Ovary (tissue), 9 donors: Measurements from ENCODE around the gene RDX. TPM values are rescaled to one million over a fixed set of nuclear protein-coding genes. Genes with fewer than 3 reads are reported as not detected.

Experiments
- DNase-seq, 5 donors: peaks; one replicate each; pipeline ENCODE4 v3.0.0-alpha.2; 2019 to 2020
- H3K27ac ChIP-seq, 2 donors: fragments of 200-600 bp; one replicate each; pipeline versions ENCODE4 v1.5.1 to v1.8.0; 2019 to 2022
- H3K27me3 ChIP-seq: fragments of 200-600 bp; one replicate; pipeline ENCODE4 v1.8.0; 2022
- H3K36me3 ChIP-seq: fragments of 200-600 bp; sonication (generic); one replicate; pipeline ENCODE4 v1.5.1; 2019
- H3K4me1 ChIP-seq: one replicate; pipeline ENCODE4 v1.8.1; 2013; ENCODE audit warnings: mild to moderate bottlenecking, moderate library complexity; ENCODE audit not compliant: insufficient read depth
- H3K4me3 ChIP-seq: fragments of 200-600 bp; sonication (generic); one replicate; pipeline ENCODE4 v1.5.1; 2017
- H3K9me3 ChIP-seq, 2 donors: fragments of 200-600 bp in 1 of 2; sonication (generic) in 1 of 2; one replicate each; pipeline versions ENCODE4 v1.5.1 to v1.8.1; 2013 to 2019; ENCODE audit warnings: mild to moderate bottlenecking in 1 of 2, moderate library complexity in 1 of 2
- EP300 ChIP-seq: sonication (generic); formaldehyde crosslinking; IDR thresholded peaks from one replicate; pipeline ENCODE4 v1.6.1; 2017; ENCODE audit warnings: antibody characterized with exemption
- POLR2A ChIP-seq: fragments of 450-650 bp; IDR thresholded peaks from one replicate; pipeline ENCODE4 v1.6.1; 2017; ENCODE audit warnings: antibody characterized with exemption, mild to moderate bottlenecking, moderate library complexity
- WGBS, 3 donors: extraction: QIAGEN DNeasy Blood & Tissue Kit in 1 of 3; methylation state at CpG; one replicate each; pipeline versions ENCODE4 v1.1.5 to v1.1.7; 2013 to 2017; 5-methylcytosine and 5-hydroxymethylcytosine counted together
- intact Hi-C, 4 donors: fragments of 100-400 bp; cut with DNase I; formaldehyde crosslinking; loops; one replicate each; pipeline versions ENCODE4 v1.11.0 to v1.15.1; 2022 to 2023
- polyA plus RNA-seq, 2 donors: library from polyadenylated mRNA; stranded (reverse); fragments of 200-250 nt in 1 of 2; fragments of 350-450 nt in 1 of 2; fragmentation: Illumina TruSeq in 1 of 2; extraction: RNeasy Lipid Tissue Mini Kit (QIAGEN cat#74804) in 1 of 2; gene quantifications; one replicate each; pipeline ENCODE4 v1.2.3, GENCODE V29; 2013 to 2014
- total RNA-seq, 7 donors: library from RNA; depleted of rRNA in 2 of 7; stranded (reverse); fragments of >200 nt in 2 of 7; fragmentation: NEBNext Ultra II Directional in 3 of 7; extraction: Animal tissue kit (Norgen Biotek cat#: 25700) in 3 of 7; gene quantifications; one replicate each; pipeline versions ENCODE4 v1.1.0 to v1.2.4, GENCODE V29; 2016 to 2023
- TF ChIP-seq, protein P1 (sequence below), 3 donors: fragments of 450-650 bp in 2 of 3; fragments of 200-600 bp in 1 of 3; IDR thresholded peaks; one replicate each; pipeline versions ENCODE4 v1.5.1 to v1.8.0; 2016 to 2022; ENCODE audit warnings: antibody characterized with exemption in 3 of 3, mild to moderate bottlenecking in 1 of 3
- donor health status: DM: no; HTN: no; CAD: no; lungs with moderate emphysema.
- donor health status: DM: no; HTN: no; CAD: no.
- donor health status: Bipolar disorder and iron deficiency.
- donor health status: DM: yes; HTN: yes; CAD: no.
- donor health status: DM: no; HTN: no; CAD: no.
- donor health status: DM: yes; HTN: yes; CAD: no.

The RDX gene
- total and polyA plus RNA-seq, 9 donors = 40.0 to 175 (median 126) TPM

DNA sequence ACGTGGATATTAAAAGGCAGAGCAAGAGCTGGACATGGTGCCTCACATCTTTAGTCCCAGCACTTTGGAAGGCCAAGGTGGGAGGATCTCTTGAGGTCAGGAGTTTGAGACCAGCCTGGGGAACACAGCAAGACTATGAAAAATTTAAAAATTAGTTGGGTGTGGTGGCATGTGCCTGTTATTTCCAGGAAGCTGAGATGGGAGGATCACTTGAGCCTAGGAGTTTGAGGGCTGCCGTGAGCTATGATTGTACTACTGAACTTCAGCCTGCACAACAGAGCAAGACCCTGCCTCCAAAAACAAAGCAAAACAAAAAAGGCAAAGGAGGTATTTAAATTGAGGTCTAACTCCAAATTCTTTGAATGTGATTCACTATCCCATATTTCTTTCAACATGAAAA is 23.5 kb downstream of the RDX start:
- WGBS, 3 donors = 83 to 93% (median 87%) methylated on average over 2 of the region's 2 CpGs
- no peaks in the 10 kb centered on the region for H3K27me3 ChIP-seq
- H3K4me1 ChIP-seq = peaks cover 1% of the 10 kb centered on the region
- intact Hi-C loops = no loop called here
- no peaks in the 10 kb centered on the region for H3K36me3 ChIP-seq
- no peak overlapping the region for H3K27ac ChIP-seq
- DNase-seq = no peak
- H3K9me3 ChIP-seq = no peaks in the 10 kb centered on the region
- H3K4me3 ChIP-seq = no peak overlapping the region
- TF ChIP-seq EP300 (no peak), POLR2A (no peak)
- TF ChIP-seq, protein P1, sequence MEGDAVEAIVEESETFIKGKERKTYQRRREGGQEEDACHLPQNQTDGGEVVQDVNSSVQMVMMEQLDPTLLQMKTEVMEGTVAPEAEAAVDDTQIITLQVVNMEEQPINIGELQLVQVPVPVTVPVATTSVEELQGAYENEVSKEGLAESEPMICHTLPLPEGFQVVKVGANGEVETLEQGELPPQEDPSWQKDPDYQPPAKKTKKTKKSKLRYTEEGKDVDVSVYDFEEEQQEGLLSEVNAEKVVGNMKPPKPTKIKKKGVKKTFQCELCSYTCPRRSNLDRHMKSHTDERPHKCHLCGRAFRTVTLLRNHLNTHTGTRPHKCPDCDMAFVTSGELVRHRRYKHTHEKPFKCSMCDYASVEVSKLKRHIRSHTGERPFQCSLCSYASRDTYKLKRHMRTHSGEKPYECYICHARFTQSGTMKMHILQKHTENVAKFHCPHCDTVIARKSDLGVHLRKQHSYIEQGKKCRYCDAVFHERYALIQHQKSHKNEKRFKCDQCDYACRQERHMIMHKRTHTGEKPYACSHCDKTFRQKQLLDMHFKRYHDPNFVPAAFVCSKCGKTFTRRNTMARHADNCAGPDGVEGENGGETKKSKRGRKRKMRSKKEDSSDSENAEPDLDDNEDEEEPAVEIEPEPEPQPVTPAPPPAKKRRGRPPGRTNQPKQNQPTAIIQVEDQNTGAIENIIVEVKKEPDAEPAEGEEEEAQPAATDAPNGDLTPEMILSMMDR (IDR thresholded peaks at IDR 0.05) = no peak

DNA sequence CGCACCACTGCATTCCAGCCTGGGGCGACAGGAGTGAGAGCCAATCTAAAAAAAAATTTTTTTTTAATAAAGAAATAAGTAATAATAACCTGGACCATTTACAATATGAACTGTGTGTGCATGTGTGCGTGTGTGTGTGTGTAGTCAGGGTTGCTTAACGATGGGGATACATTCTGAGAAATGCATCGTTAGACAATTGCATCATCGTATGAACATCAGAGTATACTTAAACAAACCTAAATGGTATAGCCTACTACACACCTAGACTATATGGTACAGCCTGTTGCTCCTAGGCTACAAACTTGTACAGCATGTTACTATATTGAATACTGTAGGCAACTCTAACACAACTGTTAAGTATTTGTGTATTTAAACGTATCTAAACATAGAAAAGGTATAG is 26.4 kb downstream of the RDX start:
- H3K27ac ChIP-seq = no peak overlapping the region
- H3K9me3 ChIP-seq = no peaks in the 10 kb centered on the region
- intact Hi-C loops = no loop called here
- DNase-seq = no peak
- TF ChIP-seq, protein P1 (IDR thresholded peaks at IDR 0.05) = no peak
- TF ChIP-seq EP300 (no peak), POLR2A (no peak)
- H3K27me3 ChIP-seq = no peaks in the 10 kb centered on the region
- no peaks in the 10 kb centered on the region for H3K36me3 ChIP-seq
- H3K4me3 ChIP-seq = no peak overlapping the region
- H3K4me1 ChIP-seq = peaks cover 4% of the 10 kb centered on the region
- 94 to 96% (median 96%) methylated on average over 7 of the region's 7 CpGs for WGBS, 3 donors

DNA sequence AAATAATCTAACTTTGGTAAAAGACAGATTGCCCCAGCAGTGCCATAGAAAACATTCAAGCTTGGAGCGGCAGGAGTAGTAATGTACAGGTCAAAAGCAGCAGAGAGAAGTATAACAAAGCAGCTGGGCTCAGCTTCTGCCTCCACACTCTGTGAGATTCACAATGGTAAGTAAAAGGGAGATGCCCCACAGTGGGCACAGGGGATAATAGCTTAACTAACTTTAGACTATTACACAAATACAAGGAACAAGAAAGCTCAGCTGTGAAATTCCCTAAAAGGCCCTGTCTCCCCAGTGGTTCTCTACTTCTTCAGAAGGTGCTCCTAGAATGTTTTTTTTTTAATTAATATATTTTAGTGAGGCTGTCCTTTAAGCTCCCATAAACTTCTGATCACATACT is 28.0 kb downstream of the RDX start:
- Histone ChIP-seq H3K27ac (no peak overlapping the region), H3K36me3 (no peaks in the 10 kb centered on the region), H3K4me3 (no peak overlapping the region), H3K27me3 (no peaks in the 10 kb centered on the region), H3K9me3 (no peaks in the 10 kb centered on the region), H3K4me1 (peaks cover 3% of the 10 kb centered on the region)
- DNase-seq = no peak
- TF ChIP-seq EP300 = no peak
- no peak for TF ChIP-seq POLR2A
- TF ChIP-seq, protein P1 (IDR thresholded peaks at IDR 0.05) = no peak
- WGBS, 3 donors = 72 to 92% (median 76%) methylated on average over 1 of the region's 1 CpG
- intact Hi-C loops = no loop called here

DNA sequence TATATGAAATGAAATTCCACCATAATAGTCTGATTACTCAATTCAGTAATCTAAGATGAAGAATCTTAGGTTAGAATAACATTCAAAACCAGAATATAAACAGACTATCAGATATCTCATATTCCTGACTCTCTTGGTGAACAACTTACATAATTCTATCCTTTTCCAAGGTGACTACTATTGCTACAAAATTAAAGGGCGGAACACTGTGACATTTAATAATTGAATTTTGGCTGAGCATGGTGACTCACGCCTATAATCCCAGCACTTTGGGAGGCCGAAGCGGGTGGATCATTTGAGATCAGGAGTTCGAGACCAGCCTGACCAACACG is 34.4 kb downstream of the RDX start:
- Histone ChIP-seq H3K27ac (no peak overlapping the region), H3K27me3 (no peaks in the 10 kb centered on the region), H3K4me3 (no peak overlapping the region), H3K36me3 (no peaks in the 10 kb centered on the region), H3K9me3 (no peaks in the 10 kb centered on the region), H3K4me1 (peaks cover 3% of the 10 kb centered on the region)
- no peak for TF ChIP-seq POLR2A
- TF ChIP-seq, protein P1 (IDR thresholded peaks at IDR 0.05) = no peak
- TF ChIP-seq EP300 = no peak
- WGBS, 3 donors = 96 to 97% (median 97%) methylated on average over 6 of the region's 6 CpGs
- no peak for DNase-seq
- intact Hi-C loops = no loop called here
